UCSD-AML1 (cell line): ENCODE data around the gene CD33.
A peak's percentile ranks its signal among the peaks of the same experiment; 100 is the strongest.

Source experiments
- DNase-seq: peaks from one replicate; lab custom pipeline; 2025; ENCODE audit not compliant: unreplicated experiment; lab: John Stamatoyannopoulos, UW

The CD33 gene

GRCh38 chr19:51210191-51210784, 14.6 kb upstream of the CD33 start:
- DNase-seq: no peak

GRCh38 chr19:51210874-51211361, 14.0 kb upstream of the CD33 start:
- peak; percentile 78 for DNase-seq

- no peak for DNase-seq
These were observed 13.0 kb upstream of the CD33 start for GRCh38 chr19:51211833-51212232.

GRCh38 chr19:51219307-51219706, 5.6 kb upstream of the CD33 start:
- DNase-seq: no peak

- DNase-seq: no peak
These were observed 4.9 kb upstream of the CD33 start for GRCh38 chr19:51219971-51220370.

GRCh38 chr19:51220996-51221395, 3.9 kb upstream of the CD33 start:
- DNase-seq: no peak

GRCh38 chr19:51224163-51224641, 678 bp upstream of the CD33 start:
- no peak for DNase-seq

GRCh38 chr19:51226067-51226466, 1.2 kb downstream of the CD33 start:
- peak; percentile 35 for DNase-seq

- no peak for DNase-seq
These were observed 2.4 kb downstream of the CD33 start for GRCh38 chr19:51227326-51227725.

- DNase-seq: no peak
These were observed 3.1 kb downstream of the CD33 start for GRCh38 chr19:51227966-51228365.

GRCh38 chr19:51240866-51241265, 16.0 kb downstream of the CD33 start:
- DNase-seq: no peak

- DNase-seq: no peak
These were observed 18.2 kb downstream of the CD33 start for GRCh38 chr19:51242881-51243630.

GRCh38 chr19:51246164-51246552, 21.3 kb downstream of the CD33 start:
- DNase-seq: peak; percentile 37

GRCh38 chr19:51247972-51248590, 23.2 kb downstream of the CD33 start:
- no peak for DNase-seq

- DNase-seq: no peak
These were observed 26.0 kb downstream of the CD33 start, which contains the start of gene SIGLECL1 for GRCh38 chr19:51250786-51251467. TSS of gene SIGLECL1 (plus strand) at chr19:51251080. CDS start at chr19:51264073, 12,993 bp downstream.

- DNase-seq: no peak
These were observed 26.6 kb downstream of the CD33 start for GRCh38 chr19:51251468-51251820.

GRCh38 chr19:51252306-51253079, 27.6 kb downstream of the CD33 start:
- no peak for DNase-seq

- DNase-seq: no peak
These were observed 28.4 kb downstream of the CD33 start for GRCh38 chr19:51253088-51253806.

GRCh38 chr19:51256155-51256625, 31.3 kb downstream of the CD33 start:
- no peak for DNase-seq

GRCh38 chr19:51257471-51257870, 32.6 kb downstream of the CD33 start:
- DNase-seq: no peak
